Measurements from ENCODE around the gene TOP1. TPM values are rescaled to one million over a fixed set of nuclear protein-coding genes. Genes with fewer than 3 reads are reported as not detected.
A peak's percentile ranks its signal among the peaks of the same experiment; 100 is the strongest.

Gene TOP1
- total RNA-seq, 3 donors from 2014 or later (not counting 1 experiment from before 2014, with no cell fraction given) = 32.2 to 36.3 (median 36.3) TPM

DNA sequence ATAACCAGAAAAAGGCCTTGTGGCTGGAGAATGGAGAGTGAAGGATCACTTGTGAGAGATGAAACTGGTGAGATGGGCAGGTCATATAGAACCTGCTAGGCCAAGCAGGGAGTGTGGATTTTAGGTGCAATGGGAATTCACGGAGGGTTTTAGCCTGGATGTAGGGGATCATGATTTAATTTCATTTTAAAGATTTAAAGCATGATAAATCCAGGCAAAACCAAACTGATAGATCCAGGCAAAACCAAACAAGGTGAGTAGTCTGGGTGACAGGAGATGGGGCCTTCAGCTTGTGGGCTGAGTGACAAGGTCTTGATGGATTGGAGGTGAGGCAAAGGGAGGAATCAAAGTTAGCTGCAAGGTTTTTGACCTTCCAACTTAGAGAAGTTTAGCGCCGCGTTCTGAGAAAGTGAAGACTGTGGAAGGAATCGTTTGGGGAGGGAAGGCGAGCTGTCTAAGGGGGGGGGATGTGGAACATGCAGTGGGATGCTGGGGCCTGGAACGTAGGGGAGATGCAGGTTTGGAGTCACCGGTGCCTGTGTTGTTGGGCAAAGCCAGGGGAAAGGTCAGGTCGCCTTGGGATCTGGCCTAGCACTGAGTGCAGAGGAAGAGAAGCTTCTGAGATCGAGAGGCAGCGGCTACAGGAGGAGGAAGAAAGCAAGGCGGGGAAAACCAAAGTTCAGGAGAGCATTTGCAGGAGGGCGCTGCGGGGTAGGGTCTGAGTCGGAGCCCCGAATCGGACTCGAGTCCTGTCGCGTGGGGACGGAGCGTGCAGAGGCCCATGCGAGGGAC, 107.5 kb downstream of the TOP1 start:
- intact Hi-C loops (cut with micrococcal nuclease) = loop anchor here (1.0 to 5.0 kb wide), 3 partner anchors 96 to 204 kb away; partner anchors contain the start of genes LPIN3 and ZHX3
- Histone ChIP-seq H3K9me3 (ENCODE audit: control insufficient read depth, insufficient read depth, low read length) (no peaks in the 10 kb centered on the region), H3K27ac (ENCODE audit: low read length) (peak overlapping the region; percentile 9), H3K27me3 (ENCODE audit: control insufficient read depth, insufficient read depth, low read length) (no peaks in the 10 kb centered on the region), H3K4me3 (ENCODE audit: low read length) (peak overlapping the region; percentile 53), H3K36me3 (ENCODE audit: control insufficient read depth, insufficient read depth, low read length) (no peaks in the 10 kb centered on the region), H3K4me1 (ENCODE audit: control insufficient read depth, insufficient read depth, low read length) (peaks cover 51% of the 10 kb centered on the region)
- Mint-ChIP-seq H3K36me3 (no peaks in the 10 kb centered on the region), H3K9me3 (no peaks in the 10 kb centered on the region), H3K27ac (peak overlapping the region; percentile 80 to 81), H3K4me3 (peak overlapping the region; percentile 92), H3K4me1 (peaks cover 47 to 51% of the 10 kb centered on the region in 2 donors), H3K27me3 (ENCODE audit: low read depth in 2 of 2) (no peaks in the 10 kb centered on the region)
- TF ChIP-seq, protein P1, sequence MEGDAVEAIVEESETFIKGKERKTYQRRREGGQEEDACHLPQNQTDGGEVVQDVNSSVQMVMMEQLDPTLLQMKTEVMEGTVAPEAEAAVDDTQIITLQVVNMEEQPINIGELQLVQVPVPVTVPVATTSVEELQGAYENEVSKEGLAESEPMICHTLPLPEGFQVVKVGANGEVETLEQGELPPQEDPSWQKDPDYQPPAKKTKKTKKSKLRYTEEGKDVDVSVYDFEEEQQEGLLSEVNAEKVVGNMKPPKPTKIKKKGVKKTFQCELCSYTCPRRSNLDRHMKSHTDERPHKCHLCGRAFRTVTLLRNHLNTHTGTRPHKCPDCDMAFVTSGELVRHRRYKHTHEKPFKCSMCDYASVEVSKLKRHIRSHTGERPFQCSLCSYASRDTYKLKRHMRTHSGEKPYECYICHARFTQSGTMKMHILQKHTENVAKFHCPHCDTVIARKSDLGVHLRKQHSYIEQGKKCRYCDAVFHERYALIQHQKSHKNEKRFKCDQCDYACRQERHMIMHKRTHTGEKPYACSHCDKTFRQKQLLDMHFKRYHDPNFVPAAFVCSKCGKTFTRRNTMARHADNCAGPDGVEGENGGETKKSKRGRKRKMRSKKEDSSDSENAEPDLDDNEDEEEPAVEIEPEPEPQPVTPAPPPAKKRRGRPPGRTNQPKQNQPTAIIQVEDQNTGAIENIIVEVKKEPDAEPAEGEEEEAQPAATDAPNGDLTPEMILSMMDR (IDR thresholded peaks at IDR 0.05) = no peak
- peak in 1 of 2 donors; percentile 52 for DNase-seq
- 41% methylated on average over 23 of the region's 23 CpGs for WGBS (ENCODE audit: insufficient coverage)
- ATAC-seq = no peak

DNA sequence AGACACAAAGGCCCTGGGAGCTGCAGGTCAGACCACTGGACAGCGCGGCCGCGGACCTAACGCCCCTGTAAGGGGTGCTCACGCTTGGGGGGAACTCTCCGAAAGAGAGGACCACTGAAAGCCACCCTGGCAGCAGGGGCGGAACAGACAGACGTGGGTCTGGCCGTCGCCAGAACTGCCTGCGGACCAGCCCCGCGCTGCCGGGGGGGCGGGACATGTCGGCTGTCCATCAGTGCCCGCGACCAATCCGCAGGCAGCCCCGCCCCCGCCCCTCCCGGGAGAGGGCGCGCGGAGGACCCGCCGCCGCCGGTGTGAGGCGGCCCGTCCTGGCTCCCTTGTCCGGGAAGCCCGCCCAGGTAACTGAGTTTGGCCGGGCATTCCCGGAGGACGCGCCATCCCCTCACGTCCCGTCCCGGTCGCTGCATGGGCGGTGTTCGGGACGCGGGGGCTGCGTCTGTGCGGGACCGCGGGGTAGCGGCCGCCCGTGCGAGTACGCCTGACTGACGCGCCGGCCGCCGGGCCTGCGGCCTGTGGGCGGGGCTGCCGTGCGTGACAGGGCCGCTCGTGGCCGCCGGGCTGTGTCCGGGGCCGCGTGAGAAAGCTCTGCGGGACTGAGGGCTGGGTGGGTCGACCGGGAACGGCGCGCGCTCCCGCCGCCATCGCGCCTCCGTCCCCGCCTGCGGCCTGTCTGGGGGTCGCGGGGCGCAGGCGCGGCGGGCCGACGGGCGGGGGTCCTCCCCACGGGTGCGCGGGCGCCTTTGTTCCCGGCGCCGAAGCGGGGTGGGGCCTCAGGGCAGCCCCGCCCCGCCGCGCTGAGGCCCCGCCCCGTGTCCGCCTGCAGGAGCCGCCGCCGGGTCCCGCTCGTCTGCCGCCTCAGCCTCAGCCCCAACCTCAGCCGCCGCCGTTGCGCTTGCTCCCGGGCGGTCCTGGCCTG, 108.3 kb downstream of the TOP1 start, which contains the start of gene PLCG1:
Gene PLCG1 (plus strand): TSS at position 864 of the 934 bp plus-strand sequence. CDS start 99 bp downstream, outside the sequence.
- H3K9me3 Mint-ChIP-seq = no peaks in the 10 kb centered on the region
- peak within 1 kb of the TSS; percentile 92 for H3K4me3 Mint-ChIP-seq
- H3K4me3 ChIP-seq (ENCODE audit: low read length) = peak within 1 kb of the TSS; percentile 54
- H3K27ac ChIP-seq (ENCODE audit: low read length) = peak within 1 kb of the TSS; percentile 68
- H3K27me3 ChIP-seq (ENCODE audit: control insufficient read depth, insufficient read depth, low read length) = no peaks in the 10 kb centered on the region
- H3K9me3 ChIP-seq (ENCODE audit: control insufficient read depth, insufficient read depth, low read length) = no peaks in the 10 kb centered on the region
- no peaks in the 10 kb centered on the region for H3K27me3 Mint-ChIP-seq (ENCODE audit: low read depth in 2 of 2)
- TF ChIP-seq, protein P1 (IDR thresholded peaks at IDR 0.05) = no peak
- intact Hi-C loops (cut with micrococcal nuclease) = loop anchor here (5.0 kb wide), 1 partner anchor 180 kb away; the partner anchor contains the start of gene ZHX3
- under 1% methylated on average over 121 of the region's 121 CpGs for whole genome bisulfite sequencing (ENCODE audit: insufficient coverage)
- peak within 1 kb of the TSS; percentile 93 to 94 for H3K27ac Mint-ChIP-seq
- no peaks in the 10 kb centered on the region for H3K36me3 ChIP-seq (ENCODE audit: control insufficient read depth, insufficient read depth, low read length)
- peaks cover 56 to 60% of the 10 kb centered on the region in 2 donors for H3K4me1 Mint-ChIP-seq
- peaks cover 60% of the 10 kb centered on the region for H3K4me1 ChIP-seq (ENCODE audit: control insufficient read depth, insufficient read depth, low read length)
- ATAC-seq (peak; percentile 69 to 83 (median 75)), DNase-seq (peak; percentile 78 to 90)
- no peaks in the 10 kb centered on the region for H3K36me3 Mint-ChIP-seq

DNA sequence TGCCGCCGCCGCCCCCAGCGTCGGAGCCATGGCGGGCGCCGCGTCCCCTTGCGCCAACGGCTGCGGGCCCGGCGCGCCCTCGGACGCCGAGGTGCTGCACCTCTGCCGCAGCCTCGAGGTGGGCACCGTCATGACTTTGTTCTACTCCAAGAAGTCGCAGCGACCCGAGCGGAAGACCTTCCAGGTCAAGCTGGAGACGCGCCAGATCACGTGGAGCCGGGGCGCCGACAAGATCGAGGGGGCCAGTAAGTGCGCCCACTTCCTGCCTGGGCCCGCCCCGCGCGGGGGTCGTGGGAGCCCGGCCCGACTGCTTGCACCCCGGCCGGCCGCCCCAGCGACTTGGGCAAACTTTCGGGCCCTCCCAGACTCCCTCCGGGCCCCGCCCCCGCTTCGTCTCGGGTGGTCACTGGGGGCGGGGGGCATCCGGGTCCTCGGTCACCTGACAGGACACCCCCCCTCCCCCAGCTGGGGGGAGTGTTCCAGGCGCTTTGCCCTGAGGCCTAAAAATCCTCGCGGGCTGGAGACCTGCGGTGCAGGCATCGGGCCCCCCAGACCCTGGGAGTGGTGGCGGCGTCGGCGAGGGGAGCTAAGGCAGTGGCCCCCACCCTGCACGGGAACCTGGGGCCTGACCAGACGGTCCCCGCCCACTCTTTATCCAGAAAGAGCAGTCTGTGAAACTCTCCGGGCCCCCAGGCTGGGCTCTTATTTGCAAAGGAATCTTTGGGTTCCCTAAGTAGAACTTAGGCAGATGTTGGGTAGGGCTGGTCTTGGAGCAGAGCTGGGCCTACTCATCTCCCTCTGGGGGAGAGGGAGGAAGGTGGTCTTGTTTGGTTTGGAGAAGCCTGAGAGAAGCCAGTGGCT, 109.2 kb downstream of the TOP1 start:
- peaks cover 69% of the 10 kb centered on the region for H3K4me1 ChIP-seq (ENCODE audit: control insufficient read depth, insufficient read depth, low read length)

More for the DNA sequence above, 109.2 kb downstream of the TOP1 start:
- TF ChIP-seq, protein P1 (IDR thresholded peaks at IDR 0.05) = no peak
- H3K27ac ChIP-seq (ENCODE audit: low read length) = peak overlapping the region; percentile 68
- Mint-ChIP-seq H3K36me3 (no peaks in the 10 kb centered on the region), H3K27me3 (ENCODE audit: low read depth in 2 of 2) (no peaks in the 10 kb centered on the region), H3K9me3 (no peaks in the 10 kb centered on the region), H3K27ac (peak overlapping the region; percentile 93 to 94), H3K4me3 (peak overlapping the region; percentile 91), H3K4me1 (peaks cover 65 to 69% of the 10 kb centered on the region in 2 donors)
- peak overlapping the region; percentile 54 for H3K4me3 ChIP-seq (ENCODE audit: low read length)
- no peaks in the 10 kb centered on the region for H3K36me3 ChIP-seq (ENCODE audit: control insufficient read depth, insufficient read depth, low read length)
- H3K9me3 ChIP-seq (ENCODE audit: control insufficient read depth, insufficient read depth, low read length) = no peaks in the 10 kb centered on the region
- DNase-seq (peak; percentile 68 to 76), ATAC-seq (peak; percentile 30 to 54 (median 37))
- intact Hi-C loops (cut with micrococcal nuclease) = loop anchor here (5.0 kb wide), 1 partner anchor 179 kb away; the partner anchor contains the start of gene ZHX3
- H3K27me3 ChIP-seq (ENCODE audit: control insufficient read depth, insufficient read depth, low read length) = no peaks in the 10 kb centered on the region
- WGBS (ENCODE audit: insufficient coverage) = 2% methylated on average over 66 of the region's 66 CpGs
